CD8-positive, alpha-beta memory T cell (primary cell): Measurements from ENCODE around the gene CACUL1. TPM values are rescaled to one million over a fixed set of nuclear protein-coding genes. Genes with fewer than 3 reads are reported as not detected.
A peak's percentile ranks its signal among the peaks of the same experiment; 100 is the strongest.
"Not testable (repeated sequence)": the region's sequence is repeated elsewhere in the genome, so short reads cannot be mapped to it uniquely, and the experiment has no call there.

Source experiments
- CTCF ChIA-PET: fragments of 350-600 bp; sonication (Branson Sonifier 250); formaldehyde crosslinking; loops from one replicate; lab custom pipeline; 2021; ENCODE audit warnings: antibody characterized with exemption; lab: Charles Lee
- POLR2A ChIA-PET: fragments of 350-600 bp; sonication (Branson Sonifier 250); formaldehyde crosslinking; loops from one replicate; lab custom pipeline; 2021; ENCODE audit warnings: antibody characterized with exemption; lab: Charles Lee
- DNase-seq, 5 donors: peaks; one replicate each; pipeline versions ENCODE4 v3.0.0 to v3.0.0-alpha.2; 2020 to 2022; ENCODE audit warnings: mixed read lengths in 1 of 5
- H3K27ac ChIP-seq: one replicate; pipeline ENCODE4 v1.7.0; 2013; ENCODE audit warnings: low read depth, mild to moderate bottlenecking, low read length, moderate library complexity
- H3K27me3 ChIP-seq: 2 replicates; pipeline ENCODE4 v1.7.0; 2013; ENCODE audit warnings: low read length, mild to moderate bottlenecking; ENCODE audit not compliant: insufficient read depth, poor library complexity, severe bottlenecking
- H3K36me3 ChIP-seq: 2 replicates; pipeline ENCODE4 v1.7.0; 2013; ENCODE audit warnings: mild to moderate bottlenecking, low read length, moderate library complexity; ENCODE audit not compliant: insufficient read depth
- H3K4me1 ChIP-seq: 2 replicates; pipeline ENCODE4 v1.7.0; 2013; ENCODE audit warnings: mild to moderate bottlenecking, low read length, moderate library complexity; ENCODE audit not compliant: insufficient read depth
- H3K4me3 ChIP-seq: 2 replicates; pipeline ENCODE4 v1.7.0; 2013; ENCODE audit warnings: mild to moderate bottlenecking, low read length
- H3K9me3 ChIP-seq: 2 replicates; pipeline ENCODE4 v1.7.0; 2013; ENCODE audit warnings: mild to moderate bottlenecking, low read length
- H3K27ac Mint-ChIP-seq, 8 donors: one replicate each; pipeline ENCODE4 v1.8.0; 2020 to 2021; ENCODE audit warnings: mixed read lengths in 8 of 8, mild to moderate bottlenecking in 6 of 8, inconsistent platforms in 3 of 8, moderate library complexity in 3 of 8
- H3K27me3 Mint-ChIP-seq, 2 donors: one replicate each; pipeline ENCODE4 v1.8.0; 2020 to 2021; ENCODE audit warnings: mixed read lengths in 2 of 2, mild to moderate bottlenecking in 1 of 2, moderate library complexity in 1 of 2
- H3K36me3 Mint-ChIP-seq, 3 donors: one replicate each; pipeline ENCODE4 v1.8.0; 2020 to 2021; ENCODE audit warnings: mixed read lengths in 3 of 3, inconsistent platforms in 1 of 3, mild to moderate bottlenecking in 1 of 3
- H3K4me1 Mint-ChIP-seq, 3 donors: one replicate each; pipeline ENCODE4 v1.8.0; 2020 to 2021; ENCODE audit warnings: mixed read lengths in 3 of 3, inconsistent platforms in 1 of 3, mild to moderate bottlenecking in 1 of 3
- H3K4me3 Mint-ChIP-seq, 7 donors: one replicate each; pipeline ENCODE4 v1.8.0; 2020 to 2021; ENCODE audit warnings: mixed read lengths in 7 of 7, mild to moderate bottlenecking in 6 of 7, moderate library complexity in 4 of 7, inconsistent platforms in 2 of 7
- H3K9me3 Mint-ChIP-seq, 5 donors: one replicate each; pipeline ENCODE4 v1.8.0; 2020 to 2022; ENCODE audit warnings: mixed read lengths in 5 of 5, mild to moderate bottlenecking in 3 of 5, moderate library complexity in 2 of 5, inconsistent platforms in 1 of 5
- polyA plus RNA-seq: library from polyadenylated mRNA; unstranded; fragments of 300-500 nt; fragmentation: Illumina TruSeq; gene quantifications from one replicate; pipeline ENCODE4 v1.2.3, GENCODE V29; 2021
- total RNA-seq, 2 experiments: library from RNA; stranded (reverse); gene quantifications; one replicate each; pipeline ENCODE4 v1.2.3, GENCODE V29; 2021

The CACUL1 gene
- total and polyA plus RNA-seq, 3 experiments from 2014 or later, result 29.0 to 39.2 (median 31.3) TPM

DNA sequence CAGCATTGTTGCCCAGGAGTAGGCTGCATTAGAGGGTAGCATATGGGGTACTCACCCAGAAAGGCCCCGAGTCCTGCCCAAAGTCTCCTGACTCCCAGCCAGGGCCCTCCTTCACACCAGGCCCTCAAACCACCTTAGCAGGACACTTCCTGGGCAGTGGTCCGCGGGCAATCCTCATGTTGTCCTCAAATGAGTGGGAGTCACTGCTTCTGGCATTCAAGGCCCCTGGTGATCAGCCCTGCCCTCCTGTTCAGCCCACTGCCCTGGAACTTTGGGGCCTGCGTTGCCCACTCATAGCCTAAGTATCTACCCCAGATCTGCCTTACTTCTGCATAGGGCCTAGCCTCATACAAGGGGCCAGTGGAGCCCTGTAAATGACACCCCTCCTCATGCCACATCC lies 88.4 kb downstream of the CACUL1 start:
- peaks cover 9 to 29% of the 10 kb centered on the region in 2 donors for H3K27me3 Mint-ChIP-seq
- Histone ChIP-seq H3K36me3 (no peaks in the 10 kb centered on the region), H3K27me3 (no peaks in the 10 kb centered on the region), H3K27ac (no peak overlapping the region), H3K4me1 (peaks cover 45% of the 10 kb centered on the region), H3K4me3 (no peak overlapping the region), H3K9me3 (no peaks in the 10 kb centered on the region)
- CTCF ChIA-PET, result no interaction called here
- no peak overlapping the region for H3K4me3 Mint-ChIP-seq
- peaks cover 9 to 35% (median 13%) of the 10 kb centered on the region in 3 donors for H3K4me1 Mint-ChIP-seq
- peaks cover 0 to 5% (median 1%) of the 10 kb centered on the region in 3 donors for H3K36me3 Mint-ChIP-seq
- peaks cover 3 to 12% (median 7%) of the 10 kb centered on the region in 5 donors for H3K9me3 Mint-ChIP-seq
- peak overlapping the region in 1 of 8 donors; percentile 12 for H3K27ac Mint-ChIP-seq
- DNase-seq, result no peak
- POLR2A ChIA-PET, result no interaction called here

DNA sequence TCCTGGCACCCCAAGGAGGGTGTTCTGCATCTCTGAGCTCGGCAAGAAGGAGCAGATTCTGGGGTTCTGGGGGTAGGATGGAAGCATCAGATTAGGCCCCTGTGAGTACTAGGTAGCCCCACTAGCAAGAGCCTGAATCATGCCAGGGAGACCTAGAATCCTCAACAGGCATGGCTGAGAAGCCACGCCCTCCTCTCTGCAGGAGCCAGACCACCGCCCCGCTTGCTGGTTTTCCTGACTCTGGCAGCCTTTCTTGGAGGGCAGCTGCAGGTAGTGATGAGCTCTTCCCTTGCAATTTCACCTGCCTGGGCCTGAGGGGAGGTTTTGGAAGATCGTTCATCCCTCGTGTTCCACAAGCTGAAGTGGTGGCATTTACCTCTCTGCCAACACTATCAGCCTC lies 90.4 kb downstream of the CACUL1 start:
- Mint-ChIP-seq H3K4me3 (no peak overlapping the region), H3K27ac (no peak overlapping the region), H3K36me3 (peaks cover 0 to 12% (median 3%) of the 10 kb centered on the region in 3 donors), H3K4me1 (peaks cover 14 to 48% (median 18%) of the 10 kb centered on the region in 3 donors), H3K9me3 (peaks cover 13 to 21% (median 19%) of the 10 kb centered on the region in 5 donors), H3K27me3 (peaks cover 11 to 41% of the 10 kb centered on the region in 2 donors)
- Histone ChIP-seq H3K4me1 (peaks cover 43% of the 10 kb centered on the region), H3K9me3 (no peaks in the 10 kb centered on the region), H3K36me3 (no peaks in the 10 kb centered on the region), H3K4me3 (no peak overlapping the region), H3K27me3 (no peaks in the 10 kb centered on the region), H3K27ac (no peak overlapping the region)
- DNase-seq, result no peak
- POLR2A ChIA-PET, result no interaction called here
- CTCF ChIA-PET, result no interaction called here

DNA sequence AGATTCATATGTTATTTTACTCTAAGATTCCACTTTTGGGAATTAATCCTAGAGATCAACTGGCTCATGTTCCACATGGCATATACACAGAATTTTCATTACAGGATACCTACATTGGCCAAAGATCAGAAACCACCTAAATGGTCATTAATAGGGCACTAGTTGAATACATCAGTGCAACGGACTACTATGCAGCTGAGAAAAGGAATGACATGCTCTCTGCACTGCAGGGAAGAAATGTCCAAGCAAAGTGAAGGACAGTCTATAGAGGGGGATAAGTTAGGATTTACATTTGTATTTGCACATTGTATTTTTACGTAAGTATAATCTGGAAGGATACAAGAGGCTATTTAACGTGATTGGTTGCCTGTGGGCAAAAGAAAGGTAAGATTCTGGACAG lies 91.6 kb downstream of the CACUL1 start:
- POLR2A ChIA-PET, result no interaction called here
- H3K4me1 Mint-ChIP-seq, result peaks cover 21 to 59% (median 27%) of the 10 kb centered on the region in 3 donors

DNA sequence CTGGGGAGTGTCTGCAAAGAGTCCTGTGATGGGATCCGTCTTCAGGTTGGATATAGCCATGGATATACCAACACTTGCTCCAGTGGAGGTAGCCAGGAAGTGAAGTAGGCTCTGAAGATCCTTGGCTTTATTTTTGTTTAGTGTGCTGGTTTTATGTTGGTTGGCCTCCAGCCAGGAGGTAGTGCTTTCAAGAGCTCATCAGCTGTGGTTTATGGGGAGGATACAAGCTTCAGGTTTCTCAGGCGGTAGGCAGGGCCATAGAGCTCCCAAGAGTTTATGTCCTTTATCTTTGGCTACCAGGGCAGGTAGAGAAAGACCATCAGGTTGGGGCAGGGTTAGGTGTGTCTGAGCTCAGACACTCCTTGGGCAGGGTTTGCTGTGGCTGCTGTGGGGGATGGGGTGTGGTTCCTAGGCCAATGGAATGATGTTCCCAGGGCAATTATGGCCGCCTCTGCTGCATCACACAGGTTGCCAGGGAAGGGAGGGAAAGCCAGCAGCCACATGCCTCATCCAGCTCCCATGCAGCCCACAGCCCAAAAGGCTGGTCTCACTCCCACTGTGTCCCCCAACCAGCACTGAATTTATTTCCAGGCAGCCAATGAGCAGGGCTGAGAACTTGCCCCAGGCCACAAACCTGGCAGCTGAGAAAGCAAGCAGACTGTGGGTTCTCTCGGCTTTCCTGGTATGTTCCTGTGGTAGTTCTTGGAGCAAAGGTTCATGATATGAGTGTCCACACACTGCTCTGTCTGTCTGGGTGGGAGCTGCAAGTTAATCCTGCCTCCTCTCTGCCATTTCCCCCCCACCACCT lies 92.3 kb downstream of the CACUL1 start:
- peaks cover 13 to 41% of the 10 kb centered on the region in 2 donors for H3K27me3 Mint-ChIP-seq
- peaks cover 13 to 23% (median 19%) of the 10 kb centered on the region in 5 donors for H3K9me3 Mint-ChIP-seq
- Histone ChIP-seq H3K27me3 (no peaks in the 10 kb centered on the region), H3K4me1 (peaks cover 54% of the 10 kb centered on the region), H3K9me3 (no peaks in the 10 kb centered on the region), H3K4me3 (no peak overlapping the region), H3K27ac (no peak overlapping the region), H3K36me3 (no peaks in the 10 kb centered on the region)
- peaks cover 27 to 66% (median 34%) of the 10 kb centered on the region in 3 donors for H3K4me1 Mint-ChIP-seq
- ChIA-PET POLR2A (interaction anchor here (0.6 kb wide), 1 partner anchor 16 kb away, joined by 3 read pairs; no protein-coding TSS in a partner anchor), CTCF (no interaction called here)
- peaks cover 0 to 13% (median 3%) of the 10 kb centered on the region in 3 donors for H3K36me3 Mint-ChIP-seq
- H3K27ac Mint-ChIP-seq, result peak overlapping the region in 3 of 8 donors; percentile 11 to 72 (median 24)
- DNase-seq, result peak in 1 of 5 donors; percentile 31
- H3K4me3 Mint-ChIP-seq, result peak overlapping the region in 6 of 7 donors; percentile 1 to 58 (median 36)

More for the DNA sequence above, 91.6 kb downstream of the CACUL1 start:
- Mint-ChIP-seq H3K27me3 (peaks cover 13 to 41% of the 10 kb centered on the region in 2 donors), H3K4me3 (no peak overlapping the region), H3K36me3 (peaks cover 0 to 13% (median 3%) of the 10 kb centered on the region in 3 donors), H3K27ac (peak overlapping the region in 1 of 8 donors; percentile 24), H3K9me3 (peaks cover 13 to 21% (median 19%) of the 10 kb centered on the region in 5 donors)
- Histone ChIP-seq H3K4me1 (peaks cover 47% of the 10 kb centered on the region), H3K9me3 (no peaks in the 10 kb centered on the region), H3K36me3 (no peaks in the 10 kb centered on the region), H3K27ac (no peak overlapping the region), H3K4me3 (no peak overlapping the region), H3K27me3 (no peaks in the 10 kb centered on the region)
- CTCF ChIA-PET, result no interaction called here
- DNase-seq, result no peak

DNA sequence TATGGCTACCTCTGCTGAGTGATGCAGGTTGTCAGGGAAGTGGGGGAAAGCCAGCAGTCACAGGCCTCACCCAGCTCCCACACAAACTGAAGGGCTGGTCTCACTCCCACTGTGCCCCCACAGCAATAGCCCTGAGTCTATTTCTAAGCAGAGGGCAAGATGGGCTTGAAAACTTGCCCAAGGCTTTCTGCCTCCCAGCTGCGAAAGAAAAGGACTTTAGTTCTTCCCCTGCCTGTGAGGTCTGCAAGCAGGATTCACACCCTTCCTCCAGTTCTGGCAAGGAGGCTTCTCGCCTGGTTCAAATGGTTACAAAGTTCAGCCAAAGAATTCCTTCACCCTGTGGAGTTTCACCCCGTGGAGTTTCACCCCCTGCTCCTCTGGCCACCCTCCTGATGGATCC lies 96.0 kb downstream of the CACUL1 start:
- Mint-ChIP-seq H3K27ac (peak overlapping the region in 3 of 8 donors; percentile 43 to 65 (median 57)), H3K4me1 (peaks cover 32 to 70% (median 34%) of the 10 kb centered on the region in 3 donors), H3K4me3 (peak overlapping the region in 5 of 7 donors; percentile 5 to 69 (median 18)), H3K36me3 (peaks cover 0 to 27% (median 3%) of the 10 kb centered on the region in 3 donors), H3K27me3 (peaks cover 17 to 48% of the 10 kb centered on the region in 2 donors), H3K9me3 (peaks cover 17 to 31% (median 28%) of the 10 kb centered on the region in 5 donors)
- Histone ChIP-seq H3K27me3 (no peaks in the 10 kb centered on the region), H3K36me3 (no peaks in the 10 kb centered on the region), H3K4me3 (peak overlapping the region; percentile 49), H3K9me3 (no peaks in the 10 kb centered on the region), H3K27ac (no peak overlapping the region), H3K4me1 (peaks cover 48% of the 10 kb centered on the region)
- ChIA-PET POLR2A (no interaction called here), CTCF (no interaction called here)
- no peak for DNase-seq

DNA sequence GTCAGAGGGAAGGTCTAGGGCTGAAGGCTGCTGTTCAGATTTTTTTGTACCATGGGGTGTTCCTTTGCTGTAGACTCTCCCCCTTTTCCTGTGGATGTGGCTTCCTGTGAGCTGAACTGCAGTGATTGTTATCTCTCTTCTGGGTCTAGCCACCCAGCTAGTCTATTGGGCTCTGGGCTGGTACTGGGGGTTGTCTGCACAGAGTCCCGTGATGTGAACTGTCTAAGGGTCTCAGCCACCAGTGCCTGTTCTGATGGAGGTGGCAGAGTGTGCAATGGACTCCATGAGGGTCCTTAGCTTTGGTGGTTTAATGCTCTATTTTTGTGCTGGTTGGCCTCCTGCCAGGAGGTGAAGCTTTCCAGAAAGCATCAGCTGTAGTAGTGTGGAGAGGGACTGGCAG lies 96.6 kb downstream of the CACUL1 start:
- CTCF ChIA-PET, H3K9me3 ChIP-seq, H3K27ac ChIP-seq, H3K36me3 ChIP-seq, H3K27me3 ChIP-seq, POLR2A ChIA-PET: not testable (repeated sequence)
- peaks cover 42% of the 10 kb centered on the region for H3K4me1 ChIP-seq
- peak overlapping the region; percentile 49 for H3K4me3 ChIP-seq
- Mint-ChIP-seq H3K9me3 (peaks cover 17 to 37% (median 29%) of the 10 kb centered on the region in 5 donors), H3K27ac (peak overlapping the region in 7 of 8 donors; percentile 5 to 74 (median 37)), H3K36me3 (peaks cover 0 to 33% (median 3%) of the 10 kb centered on the region in 3 donors), H3K27me3 (peaks cover 18 to 49% of the 10 kb centered on the region in 2 donors), H3K4me1 (peaks cover 32 to 64% (median 34%) of the 10 kb centered on the region in 3 donors), H3K4me3 (peak overlapping the region in 6 of 7 donors; percentile 20 to 73 (median 66))
- DNase-seq, result peak in 2 of 5 donors; percentile 32 to 64

DNA sequence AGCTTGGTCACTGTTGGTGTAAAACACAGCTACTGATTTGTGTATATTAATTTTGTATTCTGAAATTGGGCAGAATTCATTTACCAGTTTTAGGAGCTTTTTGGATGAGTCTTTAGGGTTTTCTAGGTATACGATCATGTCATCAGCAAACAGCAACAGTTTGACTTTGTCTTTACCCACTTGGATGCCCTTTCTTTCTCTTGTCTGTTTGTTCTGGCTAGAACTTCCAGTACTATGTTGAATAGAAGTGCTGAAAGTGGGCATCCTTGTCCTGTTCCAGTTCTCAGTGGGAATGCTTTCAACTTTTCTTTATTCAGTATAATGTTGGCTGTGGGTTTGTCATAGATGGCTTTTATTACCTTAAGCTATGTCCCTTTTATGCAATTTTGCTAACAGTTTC lies 109.5 kb downstream of the CACUL1 start:
- H3K36me3 ChIP-seq, POLR2A ChIA-PET, H3K4me1 ChIP-seq, H3K9me3 ChIP-seq, H3K4me3 Mint-ChIP-seq, H3K4me1 Mint-ChIP-seq, H3K27me3 ChIP-seq, H3K27ac ChIP-seq, CTCF ChIA-PET, H3K4me3 ChIP-seq, H3K36me3 Mint-ChIP-seq, DNase-seq, H3K27ac Mint-ChIP-seq: not testable (repeated sequence)
- Mint-ChIP-seq H3K27me3 (peaks cover 5 to 22% of the 10 kb centered on the region in 2 donors), H3K9me3 (peaks cover 2 to 13% (median 5%) of the 10 kb centered on the region in 5 donors)

DNA sequence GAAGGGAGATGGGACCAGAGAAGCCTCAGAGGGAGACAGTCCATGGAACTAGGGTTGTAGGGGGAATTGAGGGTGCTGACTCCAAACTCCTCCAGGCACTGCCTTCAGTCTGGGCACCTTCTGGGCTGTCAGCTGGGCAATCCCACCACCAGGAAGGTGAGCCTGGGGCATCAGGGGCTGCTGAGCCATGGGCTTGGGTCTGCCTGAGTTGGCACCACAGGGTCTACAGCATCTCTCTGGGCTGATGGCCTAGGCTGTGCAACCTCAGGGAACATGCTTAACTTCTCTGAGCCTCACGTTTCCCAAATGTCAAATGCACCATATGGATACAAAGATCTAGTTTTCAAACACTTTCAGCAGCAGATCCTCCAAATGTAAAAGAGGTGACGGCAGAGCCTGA lies 112.5 kb downstream of the CACUL1 start:
- Mint-ChIP-seq H3K4me1 (no peaks in the 10 kb centered on the region), H3K36me3 (peaks cover 0 to 4% (median 0%) of the 10 kb centered on the region in 3 donors), H3K27ac (no peak overlapping the region), H3K4me3 (no peak overlapping the region), H3K9me3 (peaks cover 0 to 15% (median 8%) of the 10 kb centered on the region in 5 donors), H3K27me3 (peaks cover 9 to 15% of the 10 kb centered on the region in 2 donors)
- no peak overlapping the region for H3K4me3 ChIP-seq
- no peaks in the 10 kb centered on the region for H3K9me3 ChIP-seq
- CTCF ChIA-PET, result interaction anchor here (1.6 kb wide), 1 partner anchor 10 kb away, joined by 4 read pairs; no protein-coding TSS in a partner anchor
- no peak for DNase-seq
- H3K4me1 ChIP-seq, result no peaks in the 10 kb centered on the region
- POLR2A ChIA-PET, result no interaction called here
- no peaks in the 10 kb centered on the region for H3K36me3 ChIP-seq
- no peak overlapping the region for H3K27ac ChIP-seq
- H3K27me3 ChIP-seq, result no peaks in the 10 kb centered on the region
